DND-41 (cell line): ENCODE measurements around the gene MDC1.

Source experiments
- CTCF ChIP-seq: IDR thresholded peaks from 2 replicates; pipeline ENCODE4 v1.5.1; 2012; ENCODE audit warnings: borderline replicate concordance, low read length, moderate library complexity, mild to moderate bottlenecking; ENCODE audit not compliant: poor library complexity, severe bottlenecking; ENCODE audit errors: extremely low read depth
- EZH2 ChIP-seq: IDR thresholded peaks from 3 replicates; pipeline ENCODE4 v1.6.1; 2012; ENCODE audit warnings: borderline replicate concordance, low read depth, mild to moderate bottlenecking, moderate library complexity, low read length, inconsistent platforms; ENCODE audit not compliant: severe bottlenecking

- TF ChIP-seq CTCF (peak; percentile 42), EZH2 (no peak)
These were observed 46.1 kb downstream of the MDC1 start for GRCh38 chr6:30670760-30671527.
